ENCODE data around the gene PI4KA. TPM values are rescaled to one million over a fixed set of nuclear protein-coding genes. Genes with fewer than 3 reads are reported as not detected.

The PI4KA gene
- total and polyA plus RNA-seq, 2 of the 13 experiments (the other 11 are each of a cell fraction or from before 2014, with no cell fraction given) = 27.4 to 56.4 TPM

GRCh38 chr22:20885557-20886323 lies 27.1 kb upstream of the PI4KA start (continued):
- TF ChIP-seq MNT (IDR thresholded peaks at IDR 0.05) (no peak), ADNP (CRISPR knock-in tag; IDR thresholded peaks at IDR 0.05) (0 out of 2 replicates have a peak, but pooled peaks have one; percentile 27), RNF219 (CRISPR knock-in tag; IDR thresholded peaks at IDR 0.05) (no peak), ZNF17 (CRISPR knock-in tag; IDR thresholded peaks at IDR 0.05) (no peak), FOXK2 (IDR thresholded peaks at IDR 0.05) (no peak), CREB1 (IDR thresholded peaks at IDR 0.05) (no peak), CREB1 (CRISPR knock-in tag; IDR thresholded peaks at IDR 0.05) (no peak), AHDC1 (CRISPR knock-in tag; IDR thresholded peaks at IDR 0.05; ENCODE audit: borderline replicate concordance) (no peak), AGO2 (optimal IDR thresholded peaks at IDR 0.05; ENCODE audit: low read depth, low read length) (no peak), ZNF143 (CRISPR knock-in tag; IDR thresholded peaks at IDR 0.05) (peak; percentile 48; the same call in 1 of the 2 replicates), ZNF619 (CRISPR knock-in tag; IDR thresholded peaks at IDR 0.05) (peak; percentile 93; the same call in 1 of the 2 replicates), ZNF382 (CRISPR knock-in tag; IDR thresholded peaks at IDR 0.05; ENCODE audit: borderline replicate concordance) (no peak), BATF2 (CRISPR knock-in tag; IDR thresholded peaks at IDR 0.05) (no peak), NBN (conservative IDR thresholded peaks at IDR 0.05) (no peak), ZNF468 (CRISPR knock-in tag; IDR thresholded peaks at IDR 0.05) (no peak), MXI1 (IDR thresholded peaks at IDR 0.05; ENCODE audit: borderline replicate concordance, low read depth, low read length) (peak; percentile 25; the same call in 1 of the 3 replicates), SALL1 (CRISPR knock-in tag; IDR thresholded peaks at IDR 0.05) (peak; percentile 90)

Measured in HepG2 (cell line).